NT2/D1 (cell line): ENCODE data around the gene KIAA1217.

Experiments used
- YY1 ChIP-seq: IDR thresholded peaks from 2 replicates; pipeline ENCODE4 v1.6.1; 2011; ENCODE audit not compliant: insufficient read length, insufficient read depth
- ZNF274 ChIP-seq: IDR thresholded peaks from 2 replicates; pipeline ENCODE4 v1.6.1; 2011; ENCODE audit warnings: mild to moderate bottlenecking, low read depth, low read length

DNA sequence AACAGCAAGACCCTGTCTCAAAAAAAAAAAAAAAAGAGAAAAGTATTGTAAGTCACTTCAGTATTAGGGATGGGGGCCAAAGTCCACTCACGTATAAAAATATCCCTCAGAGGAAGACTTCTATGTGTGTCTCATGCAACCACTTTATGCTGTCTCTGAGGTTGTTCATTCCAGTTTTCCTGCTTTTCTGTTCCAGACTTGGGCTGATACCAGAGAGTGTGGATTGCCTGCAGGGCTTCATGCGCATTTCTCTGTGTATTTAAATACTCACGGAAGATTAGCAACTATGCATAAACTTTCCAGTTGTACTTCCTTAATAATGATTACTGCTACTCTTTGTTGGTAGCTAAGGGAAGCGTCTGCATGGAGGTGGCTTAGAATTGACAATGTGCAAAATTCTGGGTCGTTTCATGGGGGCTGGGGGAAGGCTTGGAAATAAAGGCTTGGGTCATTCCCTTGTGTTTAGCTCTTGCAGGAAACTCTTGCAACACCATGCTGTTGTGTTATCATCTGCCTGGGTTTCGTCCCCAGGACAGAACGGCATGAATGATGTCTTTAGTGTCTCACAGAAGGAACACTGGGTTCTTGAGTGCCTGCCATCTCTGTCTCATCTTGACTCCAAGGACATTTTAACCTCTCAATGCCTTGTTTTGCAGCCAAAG lies 54.1 kb downstream of the KIAA1217 start:
- TF ChIP-seq YY1: no peak
- no peak for TF ChIP-seq ZNF274
